Nephron (organoid): ENCODE data around the gene GREB1.

Source experiments
- H3K27ac Mint-ChIP-seq, 3 experiments: 2 replicates each; pipeline ENCODE4 v1.8.0; 2020; ENCODE audit warnings: mixed read lengths in 3 of 3, mild to moderate bottlenecking in 2 of 3, moderate library complexity in 1 of 3
- H3K27me3 Mint-ChIP-seq: 2 replicates; pipeline ENCODE4 v1.8.0; 2021; ENCODE audit warnings: low read depth, mild to moderate bottlenecking, moderate library complexity, mixed read lengths
- H3K36me3 Mint-ChIP-seq: 2 replicates; pipeline ENCODE4 v1.8.0; 2020; ENCODE audit warnings: low read depth, mixed read lengths
- H3K4me1 Mint-ChIP-seq: 2 replicates; pipeline ENCODE4 v1.8.0; 2020; ENCODE audit warnings: mixed read lengths
- H3K4me3 Mint-ChIP-seq, 3 experiments: 2 replicates each; pipeline ENCODE4 v1.8.0; 2020; ENCODE audit warnings: mild to moderate bottlenecking in 3 of 3, mixed read lengths in 3 of 3, moderate library complexity in 2 of 3
- H3K9me3 Mint-ChIP-seq: 2 replicates; pipeline ENCODE4 v1.8.0; 2020; ENCODE audit warnings: mixed read lengths
- CTCF ChIP-seq, 3 experiments: fragments of 200-600 bp; sonication (generic); IDR thresholded peaks; one replicate each; pipeline ENCODE4 v1.5.0; 2021; ENCODE audit warnings: antibody characterized with exemption in 3 of 3; ENCODE audit not compliant: unreplicated experiment in 3 of 3

Gene GREB1

GRCh38 chr2:11499081-11499743, 34.6 kb upstream of the GREB1 start:
- no peak for TF ChIP-seq CTCF (IDR thresholded peaks at IDR 0.05; ENCODE audit: unreplicated experiment in 3 of 3)
- Mint-ChIP-seq H3K9me3 (peaks cover 11% of the 10 kb centered on the region), H3K4me3 (no peak overlapping the region), H3K4me1 (peaks cover 17% of the 10 kb centered on the region), H3K27ac (peak overlapping the region in 2 of 3 experiments; percentile 48 to 72), H3K36me3 (peaks cover 20% of the 10 kb centered on the region), H3K27me3 (no peaks in the 10 kb centered on the region)

GRCh38 chr2:11500702-11501303, 33.0 kb upstream of the GREB1 start:
- TF ChIP-seq CTCF (IDR thresholded peaks at IDR 0.05; ENCODE audit: unreplicated experiment in 3 of 3): no peak
- Mint-ChIP-seq H3K9me3 (peaks cover 11% of the 10 kb centered on the region), H3K27me3 (no peaks in the 10 kb centered on the region), H3K27ac (no peak overlapping the region), H3K36me3 (peaks cover 20% of the 10 kb centered on the region), H3K4me1 (peaks cover 17% of the 10 kb centered on the region), H3K4me3 (no peak overlapping the region)

GRCh38 chr2:11502740-11503292, 31.0 kb upstream of the GREB1 start:
- Mint-ChIP-seq H3K4me3 (no peak overlapping the region), H3K27me3 (no peaks in the 10 kb centered on the region), H3K36me3 (peaks cover 20% of the 10 kb centered on the region), H3K27ac (no peak overlapping the region), H3K9me3 (peaks cover 11% of the 10 kb centered on the region), H3K4me1 (peaks cover 17% of the 10 kb centered on the region)
- TF ChIP-seq CTCF (IDR thresholded peaks at IDR 0.05; ENCODE audit: unreplicated experiment in 3 of 3): no peak

- Mint-ChIP-seq H3K27ac (no peak overlapping the region), H3K4me3 (no peak overlapping the region), H3K4me1 (peaks cover 16% of the 10 kb centered on the region), H3K9me3 (peaks cover 11% of the 10 kb centered on the region), H3K36me3 (peaks cover 20% of the 10 kb centered on the region), H3K27me3 (no peaks in the 10 kb centered on the region)
- no peak for TF ChIP-seq CTCF (IDR thresholded peaks at IDR 0.05; ENCODE audit: unreplicated experiment in 3 of 3)
Measured at GRCh38 chr2:11503354-11503927, 30.4 kb upstream of the GREB1 start.

- H3K27me3 Mint-ChIP-seq: no peaks in the 10 kb centered on the region
- H3K4me1 Mint-ChIP-seq: peaks cover 4% of the 10 kb centered on the region
- H3K27ac Mint-ChIP-seq: peak overlapping the region in 2 of 3 experiments; percentile 67 to 76
- no peak for TF ChIP-seq CTCF (IDR thresholded peaks at IDR 0.05; ENCODE audit: unreplicated experiment in 3 of 3)
- H3K4me3 Mint-ChIP-seq: no peak overlapping the region
- peaks cover 15% of the 10 kb centered on the region for H3K36me3 Mint-ChIP-seq
- H3K9me3 Mint-ChIP-seq: peaks cover 11% of the 10 kb centered on the region
Measured at GRCh38 chr2:11505652-11506610, 27.9 kb upstream of the GREB1 start.
